Suprapubic skin (tissue), 4 donors: ENCODE data around the gene DPM2. TPM values are rescaled to one million over a fixed set of nuclear protein-coding genes. Genes with fewer than 3 reads are reported as not detected.

ENCODE experiments used
- DNase-seq, 2 donors: peaks; one replicate each; pipeline ENCODE4 v3.0.0-alpha.2; 2019; ENCODE audit warnings: low spot score in 2 of 2
- H3K27ac ChIP-seq: fragments of 200-600 bp; sonication (generic); one replicate; pipeline ENCODE4 v1.5.1; 2019
- H3K27me3 ChIP-seq: fragments of 200-600 bp; sonication (generic); one replicate; pipeline ENCODE4 v1.5.1; 2019
- H3K36me3 ChIP-seq: fragments of 200-600 bp; sonication (generic); one replicate; pipeline ENCODE4 v1.5.1; 2019
- H3K4me1 ChIP-seq: fragments of 200-600 bp; sonication (generic); one replicate; pipeline ENCODE4 v1.5.1; 2019
- H3K4me3 ChIP-seq: fragments of 200-600 bp; sonication (generic); one replicate; pipeline ENCODE4 v1.5.1; 2019; ENCODE audit warnings: mild to moderate bottlenecking
- H3K9me3 ChIP-seq: fragments of 200-600 bp; sonication (generic); one replicate; pipeline ENCODE4 v1.5.1; 2019
- CTCF ChIP-seq, 2 donors: fragments of 200-600 bp in 1 of 2; fragments of 450-650 bp in 1 of 2; sonication (generic) in 1 of 2; IDR thresholded peaks; one replicate each; pipeline ENCODE4 v1.5.1; 2016 to 2019; ENCODE audit warnings: antibody characterized with exemption in 2 of 2, mild to moderate bottlenecking in 1 of 2, moderate library complexity in 1 of 2
- EP300 ChIP-seq: sonication (generic); formaldehyde crosslinking; IDR thresholded peaks from one replicate; pipeline ENCODE4 v1.6.1; 2017; ENCODE audit warnings: antibody characterized with exemption
- POLR2A ChIP-seq, 2 donors: fragments of 450-650 bp; IDR thresholded peaks; one replicate each; pipeline ENCODE4 v1.6.1; 2017; ENCODE audit warnings: antibody characterized with exemption in 2 of 2, mild to moderate bottlenecking in 2 of 2, moderate library complexity in 2 of 2
- POLR2AphosphoS5 ChIP-seq, 3 donors: sonication (generic); formaldehyde crosslinking; IDR thresholded peaks; one replicate each; pipeline ENCODE4 v1.6.1; 2017; ENCODE audit warnings: antibody characterized with exemption in 3 of 3
- WGBS: methylation state at CpG from one replicate; pipeline ENCODE4 v1.1.5; 2018; 5-methylcytosine and 5-hydroxymethylcytosine counted together
- total RNA-seq, 4 donors: library from RNA; depleted of rRNA; stranded (reverse); fragments of >200 nt; gene quantifications; one replicate each; pipeline ENCODE4 v1.1.0, GENCODE V29; 2016

Gene DPM2
- total RNA-seq, 4 donors from 2014 or later = 19.4 to 39.7 (median 30.6) TPM

- DNase-seq = no peak
- 33% methylated on average over 5 of the region's 24 CpGs for WGBS
- Histone ChIP-seq H3K27ac (no peak overlapping the region), H3K36me3 (no peaks in the 10 kb centered on the region), H3K4me3 (peak overlapping the region; percentile 45), H3K9me3 (no peaks in the 10 kb centered on the region), H3K4me1 (peaks cover 52% of the 10 kb centered on the region), H3K27me3 (peaks cover 3% of the 10 kb centered on the region)
- no peak for TF ChIP-seq CTCF (IDR thresholded peaks at IDR 0.05)
- no peak for TF ChIP-seq EP300
- TF ChIP-seq POLR2A (IDR thresholded peaks at IDR 0.05) = no peak
- TF ChIP-seq POLR2AphosphoS5 (IDR thresholded peaks at IDR 0.05) = no peak
Measured at GRCh38 chr9:127927988-127928675, 9.5 kb downstream of the DPM2 start.

- 7% methylated on average over 11 of the region's 56 CpGs for WGBS
- H3K27ac ChIP-seq = no peak overlapping the region
- TF ChIP-seq CTCF (IDR thresholded peaks at IDR 0.05) (no peak), POLR2A (IDR thresholded peaks at IDR 0.05) (no peak), POLR2AphosphoS5 (IDR thresholded peaks at IDR 0.05) (no peak), EP300 (no peak)
- H3K36me3 ChIP-seq = no peaks in the 10 kb centered on the region
- no peaks in the 10 kb centered on the region for H3K9me3 ChIP-seq
- peaks cover 52% of the 10 kb centered on the region for H3K4me1 ChIP-seq
- peak overlapping the region; percentile 45 for H3K4me3 ChIP-seq
- H3K27me3 ChIP-seq = peaks cover 3% of the 10 kb centered on the region
- DNase-seq = no peak
Measured at GRCh38 chr9:127927201-127927987, 10.3 kb downstream of the DPM2 start.

GRCh38 chr9:127926906-127927200 lies 10.8 kb downstream of the DPM2 start:
- Histone ChIP-seq H3K27ac (no peak overlapping the region), H3K27me3 (peaks cover 3% of the 10 kb centered on the region), H3K9me3 (no peaks in the 10 kb centered on the region), H3K4me1 (peaks cover 55% of the 10 kb centered on the region), H3K36me3 (no peaks in the 10 kb centered on the region), H3K4me3 (peak overlapping the region; percentile 45)
- WGBS = 6% methylated on average over 12 of the region's 19 CpGs
- no peak for DNase-seq
- no peak for TF ChIP-seq CTCF (IDR thresholded peaks at IDR 0.05)
- no peak for TF ChIP-seq POLR2AphosphoS5 (IDR thresholded peaks at IDR 0.05)
- TF ChIP-seq EP300 = no peak
- TF ChIP-seq POLR2A (IDR thresholded peaks at IDR 0.05) = no peak

- 91% methylated on average over 7 of the region's 14 CpGs for WGBS
Measured at GRCh38 chr9:127925959-127926905, 11.4 kb downstream of the DPM2 start.

More at GRCh38 chr9:127925959-127926905, 11.4 kb downstream of the DPM2 start:
- Histone ChIP-seq H3K27me3 (peaks cover 3% of the 10 kb centered on the region), H3K4me3 (peak overlapping the region; percentile 45), H3K27ac (no peak overlapping the region), H3K9me3 (no peaks in the 10 kb centered on the region), H3K36me3 (no peaks in the 10 kb centered on the region), H3K4me1 (peaks cover 55% of the 10 kb centered on the region)
- no peak for DNase-seq
- TF ChIP-seq POLR2A (IDR thresholded peaks at IDR 0.05) = no peak
- TF ChIP-seq POLR2AphosphoS5 (IDR thresholded peaks at IDR 0.05) = no peak
- TF ChIP-seq EP300 = no peak
- no peak for TF ChIP-seq CTCF (IDR thresholded peaks at IDR 0.05)
